Endothelial cell of umbilical vein (primary cell): Measurements from ENCODE around the gene SAP130. TPM values are rescaled to one million over a fixed set of nuclear protein-coding genes. Genes with fewer than 3 reads are reported as not detected.

Source experiments
- BruUV-seq: library from RNA; stranded (reverse); fragments of 400-500 nt; replicated peaks from 2 replicates; lab custom pipeline; 2021; lab: Mats Ljungman, UMichigan
- CTCF ChIA-PET: fragments of 300-600, 350-600 bp; sonication (Branson Sonifier 250); formaldehyde crosslinking; loops from one replicate; lab custom pipeline; 2021; ENCODE audit warnings: antibody characterized with exemption, inconsistent platforms; lab: Charles Lee
- POLR2A ChIA-PET: fragments of 300-600, 350-600 bp; sonication (Branson Sonifier 250); formaldehyde crosslinking; loops from one replicate; lab custom pipeline; 2021; ENCODE audit warnings: antibody characterized with exemption, inconsistent platforms; lab: Charles Lee
- DNase-seq: peaks from one replicate; pipeline ENCODE4 v3.0.0-alpha.2; 2011; ENCODE audit warnings: low read depth, low spot score
- FAIRE-seq: peaks from 2 replicates; lab custom pipeline; 2011; peaks lifted over from hg19 to GRCh38; lab: Jason Lieb, UNC
- H2AFZ ChIP-seq: 2 replicates; pipeline ENCODE4 v1.6.0; 2012; ENCODE audit warnings: low read depth, low read length, control low read depth, inconsistent platforms
- H3K27ac ChIP-seq: 2 replicates; pipeline ENCODE4 v1.5.1; 2011; ENCODE audit warnings: low read depth, mild to moderate bottlenecking, control low read depth, low read length, moderate library complexity; ENCODE audit not compliant: insufficient read depth
- H3K27me3 ChIP-seq, 2 experiments: 2 replicates each; pipeline versions ENCODE4 v1.6.0 to v1.6.1; 2011; ENCODE audit warnings: low read length in 2 of 2, mixed read lengths in 1 of 2; ENCODE audit not compliant: control insufficient read depth in 2 of 2, insufficient read depth in 2 of 2
- H3K36me3 ChIP-seq, 2 experiments: 2 replicates in 1 of 2; 3 replicates in 1 of 2; pipeline ENCODE4 v1.5.1; 2011; ENCODE audit warnings: low read length in 2 of 2, mild to moderate bottlenecking in 1 of 2, moderate library complexity in 1 of 2; ENCODE audit not compliant: control insufficient read depth in 2 of 2, insufficient read depth in 2 of 2; ENCODE audit errors: extremely low read depth in 1 of 2
- H3K4me1 ChIP-seq: 3 replicates; pipeline ENCODE4 v1.5.1; 2011; ENCODE audit warnings: mild to moderate bottlenecking, low read length; ENCODE audit not compliant: control insufficient read depth, insufficient read depth; ENCODE audit errors: extremely low read depth
- H3K4me2 ChIP-seq: 2 replicates; pipeline ENCODE4 v1.6.1; 2011; ENCODE audit warnings: low read length, control low read depth, mixed read lengths; ENCODE audit not compliant: insufficient read depth
- H3K4me3 ChIP-seq, 3 experiments: fragments of 200-600 bp in 1 of 3; sonication (generic), shearing (Covaris generic) in 1 of 3; replicated peaks in 1 of 3; 2 replicates each; pipeline ENCODE4 v1.5.1; 2011 to 2016; ENCODE audit warnings: control low read depth in 3 of 3, low read length in 3 of 3, mild to moderate bottlenecking in 2 of 3, inconsistent platforms in 1 of 3, low read depth in 1 of 3, moderate library complexity in 1 of 3; ENCODE audit not compliant: insufficient read depth in 1 of 3
- H3K79me2 ChIP-seq: 2 replicates; pipeline ENCODE4 v1.6.0; 2012; ENCODE audit warnings: low read length, inconsistent platforms; ENCODE audit not compliant: control insufficient read depth, insufficient read depth
- H3K9ac ChIP-seq: replicated peaks from 2 replicates; pipeline ENCODE3; 2011; ENCODE audit warnings: low read length, control low read depth; ENCODE audit not compliant: insufficient read depth; ENCODE audit errors: extremely low read depth
- H3K9me1 ChIP-seq: replicated peaks from 3 replicates; pipeline ENCODE4 v1.6.0; 2011; ENCODE audit warnings: mild to moderate bottlenecking, low read length; ENCODE audit not compliant: control insufficient read depth, insufficient read depth; ENCODE audit errors: extremely low read depth
- H3K9me3 ChIP-seq: replicated peaks from 2 replicates; pipeline ENCODE4 v1.5.1; 2012; ENCODE audit warnings: low read length, inconsistent platforms; ENCODE audit not compliant: control insufficient read depth, insufficient read depth
- H4K20me1 ChIP-seq: replicated peaks from 2 replicates; pipeline ENCODE3; 2011; ENCODE audit warnings: mild to moderate bottlenecking, low read length; ENCODE audit not compliant: control insufficient read depth, insufficient read depth; ENCODE audit errors: extremely low read depth
- EZH2 ChIP-seq: IDR thresholded peaks from 2 replicates; pipeline ENCODE4 v1.6.1; 2012; ENCODE audit warnings: borderline replicate concordance, low read depth, mild to moderate bottlenecking, moderate library complexity, low read length, inconsistent platforms; ENCODE audit not compliant: severe bottlenecking
- FOS ChIP-seq: IDR thresholded peaks from 2 replicates; pipeline ENCODE4 v1.6.1; 2011; ENCODE audit warnings: mild to moderate bottlenecking, low read length, moderate library complexity, borderline replicate concordance; ENCODE audit not compliant: insufficient read depth
- GATA2 ChIP-seq: IDR thresholded peaks from 2 replicates; pipeline ENCODE4 v1.7.0; 2011; ENCODE audit warnings: low read depth, mild to moderate bottlenecking, moderate library complexity, mixed read lengths, low read length; ENCODE audit not compliant: insufficient read length, insufficient read depth
- JUN ChIP-seq: IDR thresholded peaks from 2 replicates; pipeline ENCODE4 v1.6.1; 2011; ENCODE audit warnings: borderline replicate concordance, low read depth; ENCODE audit not compliant: insufficient read length, insufficient read depth
- MYC ChIP-seq: IDR thresholded peaks from one replicate; pipeline ENCODE4 v1.6.1; 2011; ENCODE audit warnings: mild to moderate bottlenecking, low read depth, low read length
- POLR2A ChIP-seq: IDR thresholded peaks from 2 replicates; pipeline ENCODE4 v1.6.1; 2012; ENCODE audit warnings: low read depth, mild to moderate bottlenecking, control low read depth, low read length
- POLR2AphosphoS5 ChIP-seq: IDR thresholded peaks from 2 replicates; pipeline ENCODE4 v1.6.1; 2012; ENCODE audit warnings: low read depth, mild to moderate bottlenecking, control low read depth, low read length, moderate library complexity; ENCODE audit not compliant: insufficient read depth
- dilution Hi-C: fragments of 300-500 bp; cut with MboI; formaldehyde crosslinking; loops from one replicate; pipeline ENCODE4 v1.15.0; 2019; ENCODE audit warnings: low sequenced_read_pairs; ENCODE audit not compliant: extremely low pct_ligation_motif_present
- intact Hi-C: fragments of 100-400 bp; cut with micrococcal nuclease; formaldehyde crosslinking; loops from one replicate; pipeline ENCODE4 v1.10.0; 2022
- polyA plus RNA-seq, 4 experiments: library from polyadenylated mRNA; depleted of rRNA in 3 of 4; stranded (reverse) in 3 of 4; unstranded in 1 of 4; fragments of >200 nt; gene quantifications; 2 replicates each; pipeline versions ENCODE4 v1.2.1 to v1.2.3, GENCODE V29; 2011 to 2012; ENCODE audit warnings: missing spikeins in 1 of 4
- total RNA-seq: library from RNA; stranded (reverse); gene quantifications from 2 replicates; pipeline ENCODE4 v1.2.3, GENCODE V29; 2021
- TF ChIP-seq, protein P1 (sequence below): IDR thresholded peaks from 2 replicates; pipeline ENCODE4 v1.6.1; 2011; ENCODE audit not compliant: insufficient read depth, insufficient read length
- TF ChIP-seq, protein P2 (sequence below), 2 donors: IDR thresholded peaks; 1 replicate in 1 of 2; 2 replicates in 1 of 2; pipeline ENCODE4 v1.5.1; 2011; ENCODE audit warnings: low read length in 2 of 2, mild to moderate bottlenecking in 2 of 2, moderate library complexity in 2 of 2, control low read depth in 1 of 2, inconsistent platforms in 1 of 2, low read depth in 1 of 2; ENCODE audit not compliant: insufficient read depth in 1 of 2; ENCODE audit errors: extremely low read depth in 1 of 2

Gene SAP130
- total and polyA plus RNA-seq, 2 donors (not counting 3 experiments of a cell fraction or from before 2014, with no cell fraction given): 26.8 to 34.3 TPM

DNA sequence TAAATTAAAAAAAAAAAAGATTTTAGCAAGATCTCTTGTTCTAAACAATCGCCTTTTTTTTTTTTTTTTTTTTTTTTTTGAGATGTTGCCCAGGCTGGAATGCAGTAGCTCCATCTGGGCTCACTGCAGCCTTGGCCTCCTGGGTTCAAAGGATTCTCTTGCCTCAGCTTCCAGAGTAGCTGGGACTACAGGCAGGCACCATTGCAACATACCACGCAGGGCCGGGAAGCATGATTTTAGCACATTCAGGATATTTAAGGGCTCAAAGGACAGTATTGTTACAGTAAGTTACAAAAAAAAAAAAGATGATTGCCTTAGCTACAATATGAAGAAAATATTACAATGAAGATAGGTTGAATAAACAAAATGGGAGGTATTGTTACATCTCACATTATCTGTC, 29.5 kb upstream of the SAP130 start:
- FAIRE-seq: no peak
- H3K27ac ChIP-seq: no peak overlapping the region
- TF ChIP-seq EZH2: no peak
- no peak for TF ChIP-seq JUN
- no peak for TF ChIP-seq POLR2AphosphoS5
- no peak for TF ChIP-seq POLR2A
- TF ChIP-seq GATA2: no peak
- TF ChIP-seq FOS: no peak
- H3K27me3 ChIP-seq: peaks cover 0 to 4% of the 10 kb centered on the region in 2 experiments
- no peaks in the 10 kb centered on the region for H3K9me3 ChIP-seq
- no TSS peak for BruUV-seq
- no peak overlapping the region for H3K4me3 ChIP-seq
- H2AFZ ChIP-seq: no peak overlapping the region
- H3K4me2 ChIP-seq: no peak overlapping the region
- CTCF ChIA-PET: interaction anchor here (0.6 kb wide), 1 partner anchor 277 kb away, joined by 3 read pairs; no protein-coding TSS in a partner anchor
- no peaks in the 10 kb centered on the region for H4K20me1 ChIP-seq
- dilution Hi-C loops: no loop called here
- no peak overlapping the region for H3K9ac ChIP-seq
- intact Hi-C loops: no loop called here
- H3K9me1 ChIP-seq: no peaks in the 10 kb centered on the region
- no peaks in the 10 kb centered on the region for H3K4me1 ChIP-seq
- POLR2A ChIA-PET: interaction anchor here (0.6 kb wide), 1 partner anchor 24 kb away, joined by 6 read pairs; no protein-coding TSS in a partner anchor
- no peaks in the 10 kb centered on the region for H3K79me2 ChIP-seq
- no peak for DNase-seq
- H3K36me3 ChIP-seq: no peaks in the 10 kb centered on the region

DNA sequence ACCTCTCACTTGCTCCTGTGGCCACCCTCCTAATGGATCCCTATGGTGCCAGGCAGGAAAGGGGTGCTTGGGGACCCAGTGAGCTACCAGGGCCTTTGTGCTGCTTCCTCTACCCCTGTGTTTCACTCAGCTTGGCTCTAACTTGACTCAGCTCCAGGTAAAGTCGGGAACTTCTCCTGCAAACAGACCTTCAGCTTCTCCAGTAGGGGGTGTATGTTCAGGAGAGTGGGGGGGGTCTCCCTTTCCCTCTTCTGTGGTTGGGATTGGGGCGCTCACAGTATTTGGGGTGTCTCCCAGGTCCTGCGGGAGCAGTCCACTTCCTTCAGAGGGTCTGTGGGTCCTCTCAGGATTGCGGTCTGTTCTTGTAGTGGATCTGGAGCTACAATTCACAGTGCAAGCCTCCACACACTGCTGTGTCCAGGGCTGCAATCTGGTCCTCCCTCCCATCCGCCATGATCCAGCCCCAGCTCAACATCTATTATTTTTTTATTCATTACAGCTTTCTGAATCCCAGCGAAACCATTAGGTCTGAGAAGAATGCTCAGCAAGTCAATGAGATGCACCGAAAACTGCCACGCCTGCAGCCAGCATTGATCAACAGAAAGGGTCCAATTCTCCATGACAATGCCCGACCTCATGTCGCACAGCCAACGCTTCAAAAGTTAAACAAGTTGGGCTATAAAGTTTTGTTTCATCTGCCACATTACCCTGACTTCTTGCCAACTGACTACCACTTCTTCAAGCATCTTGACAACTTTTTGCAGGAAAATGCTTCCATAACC, 26.4 kb upstream of the SAP130 start:
- dilution Hi-C loops: no loop called here
- no peaks in the 10 kb centered on the region for H3K9me3 ChIP-seq
- H4K20me1 ChIP-seq: no peaks in the 10 kb centered on the region
- peaks cover 0 to 4% of the 10 kb centered on the region in 2 experiments for H3K27me3 ChIP-seq
- ChIA-PET CTCF (interaction anchor here (0.9 to 4.0 kb wide), 4 partner anchors 8 to 127 kb away, joined by 3 to 17 read pairs (median 4); no protein-coding TSS in a partner anchor), POLR2A (no interaction called here)
- no peak for FAIRE-seq
- H3K27ac ChIP-seq: no peak overlapping the region
- H3K79me2 ChIP-seq: no peaks in the 10 kb centered on the region
- no TSS peak for BruUV-seq
- H2AFZ ChIP-seq: no peak overlapping the region
- no peaks in the 10 kb centered on the region for H3K36me3 ChIP-seq
- intact Hi-C loops: no loop called here
- DNase-seq: no peak
- no peaks in the 10 kb centered on the region for H3K4me1 ChIP-seq
- H3K4me3 ChIP-seq: no peak overlapping the region
- no peaks in the 10 kb centered on the region for H3K9me1 ChIP-seq
- TF ChIP-seq JUN (no peak), EZH2 (no peak), GATA2 (no peak), MYC (no peak), POLR2A (no peak), FOS (no peak), POLR2AphosphoS5 (no peak)
- TF ChIP-seq, protein P1, sequence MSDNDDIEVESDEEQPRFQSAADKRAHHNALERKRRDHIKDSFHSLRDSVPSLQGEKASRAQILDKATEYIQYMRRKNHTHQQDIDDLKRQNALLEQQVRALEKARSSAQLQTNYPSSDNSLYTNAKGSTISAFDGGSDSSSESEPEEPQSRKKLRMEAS: no peak
- TF ChIP-seq, protein P2, sequence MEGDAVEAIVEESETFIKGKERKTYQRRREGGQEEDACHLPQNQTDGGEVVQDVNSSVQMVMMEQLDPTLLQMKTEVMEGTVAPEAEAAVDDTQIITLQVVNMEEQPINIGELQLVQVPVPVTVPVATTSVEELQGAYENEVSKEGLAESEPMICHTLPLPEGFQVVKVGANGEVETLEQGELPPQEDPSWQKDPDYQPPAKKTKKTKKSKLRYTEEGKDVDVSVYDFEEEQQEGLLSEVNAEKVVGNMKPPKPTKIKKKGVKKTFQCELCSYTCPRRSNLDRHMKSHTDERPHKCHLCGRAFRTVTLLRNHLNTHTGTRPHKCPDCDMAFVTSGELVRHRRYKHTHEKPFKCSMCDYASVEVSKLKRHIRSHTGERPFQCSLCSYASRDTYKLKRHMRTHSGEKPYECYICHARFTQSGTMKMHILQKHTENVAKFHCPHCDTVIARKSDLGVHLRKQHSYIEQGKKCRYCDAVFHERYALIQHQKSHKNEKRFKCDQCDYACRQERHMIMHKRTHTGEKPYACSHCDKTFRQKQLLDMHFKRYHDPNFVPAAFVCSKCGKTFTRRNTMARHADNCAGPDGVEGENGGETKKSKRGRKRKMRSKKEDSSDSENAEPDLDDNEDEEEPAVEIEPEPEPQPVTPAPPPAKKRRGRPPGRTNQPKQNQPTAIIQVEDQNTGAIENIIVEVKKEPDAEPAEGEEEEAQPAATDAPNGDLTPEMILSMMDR (IDR thresholded peaks at IDR 0.05; ENCODE audit: extremely low read depth in 1 of 2, insufficient read depth in 1 of 2, low read depth in 1 of 2, low read length in 2 of 2): no peak
- no peak overlapping the region for H3K9ac ChIP-seq
- no peak overlapping the region for H3K4me2 ChIP-seq
